ENCODE measurements around the gene DNAH11.
"Not testable (repeated sequence)": the region's sequence is repeated elsewhere in the genome, so short reads cannot be mapped to it uniquely, and the experiment has no call there.

DNAH11 gene, protein sequence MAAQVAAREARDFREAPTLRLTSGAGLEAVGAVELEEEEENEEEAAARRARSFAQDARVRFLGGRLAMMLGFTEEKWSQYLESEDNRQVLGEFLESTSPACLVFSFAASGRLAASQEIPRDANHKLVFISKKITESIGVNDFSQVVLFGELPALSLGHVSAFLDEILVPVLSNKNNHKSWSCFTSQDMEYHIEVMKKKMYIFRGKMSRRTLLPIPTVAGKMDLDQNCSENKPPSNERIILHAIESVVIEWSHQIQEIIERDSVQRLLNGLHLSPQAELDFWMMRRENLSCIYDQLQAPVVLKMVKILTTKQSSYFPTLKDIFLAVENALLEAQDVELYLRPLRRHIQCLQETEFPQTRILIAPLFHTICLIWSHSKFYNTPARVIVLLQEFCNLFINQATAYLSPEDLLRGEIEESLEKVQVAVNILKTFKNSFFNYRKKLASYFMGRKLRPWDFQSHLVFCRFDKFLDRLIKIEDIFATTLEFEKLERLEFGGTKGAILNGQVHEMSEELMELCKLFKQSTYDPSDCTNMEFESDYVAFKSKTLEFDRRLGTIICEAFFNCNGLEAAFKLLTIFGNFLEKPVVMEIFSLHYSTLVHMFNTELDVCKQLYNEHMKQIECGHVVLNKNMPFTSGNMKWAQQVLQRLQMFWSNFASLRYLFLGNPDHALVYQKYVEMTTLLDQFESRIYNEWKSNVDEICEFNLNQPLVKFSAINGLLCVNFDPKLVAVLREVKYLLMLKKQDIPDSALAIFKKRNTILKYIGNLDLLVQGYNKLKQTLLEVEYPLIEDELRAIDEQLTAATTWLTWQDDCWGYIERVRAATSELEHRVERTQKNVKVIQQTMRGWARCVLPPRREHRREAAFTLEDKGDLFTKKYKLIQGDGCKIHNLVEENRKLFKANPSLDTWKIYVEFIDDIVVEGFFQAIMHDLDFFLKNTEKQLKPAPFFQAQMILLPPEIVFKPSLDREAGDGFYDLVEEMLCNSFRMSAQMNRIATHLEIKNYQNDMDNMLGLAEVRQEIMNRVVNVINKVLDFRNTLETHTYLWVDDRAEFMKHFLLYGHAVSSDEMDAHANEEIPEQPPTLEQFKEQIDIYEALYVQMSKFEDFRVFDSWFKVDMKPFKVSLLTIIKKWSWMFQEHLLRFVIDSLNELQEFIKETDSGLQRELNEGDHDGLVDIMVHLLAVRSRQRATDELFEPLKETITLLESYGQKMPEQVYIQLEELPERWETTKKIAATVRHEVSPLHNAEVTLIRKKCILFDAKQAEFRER (N-terminal part only)

DNA sequence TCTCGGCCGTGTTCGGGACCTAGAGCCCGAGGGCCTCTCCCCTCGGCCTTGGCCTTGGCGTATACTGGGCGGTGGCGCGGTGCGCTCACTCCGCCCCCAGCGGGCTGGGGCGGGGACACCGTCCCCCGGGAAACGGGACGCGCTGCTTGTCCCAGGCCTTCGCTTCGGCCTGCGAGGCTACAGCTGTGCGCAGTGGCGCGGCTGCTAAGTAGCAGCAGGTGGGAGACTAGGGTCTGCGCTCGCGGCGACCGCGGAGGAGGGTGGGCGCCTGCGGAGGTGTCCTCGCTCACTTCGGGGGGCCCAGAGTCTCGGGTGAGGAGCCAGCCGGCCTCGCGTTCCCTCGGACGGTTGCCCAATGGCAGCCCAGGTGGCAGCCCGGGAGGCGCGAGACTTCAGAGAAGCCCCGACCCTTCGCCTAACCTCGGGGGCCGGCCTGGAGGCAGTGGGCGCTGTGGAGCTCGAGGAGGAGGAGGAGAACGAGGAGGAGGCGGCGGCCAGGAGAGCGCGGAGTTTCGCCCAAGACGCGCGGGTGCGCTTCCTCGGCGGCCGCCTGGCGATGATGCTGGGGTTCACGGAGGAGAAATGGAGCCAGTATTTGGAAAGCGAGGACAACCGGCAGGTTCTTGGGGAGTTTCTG lies at the start of gene DNAH11:
DNAH11 (plus strand) TSS at position 149 of the 637 bp plus-strand sequence; CDS start at position 356, 207 bp downstream.
- DNase-seq (ENCODE audit: low spot score), result no peak

DNA sequence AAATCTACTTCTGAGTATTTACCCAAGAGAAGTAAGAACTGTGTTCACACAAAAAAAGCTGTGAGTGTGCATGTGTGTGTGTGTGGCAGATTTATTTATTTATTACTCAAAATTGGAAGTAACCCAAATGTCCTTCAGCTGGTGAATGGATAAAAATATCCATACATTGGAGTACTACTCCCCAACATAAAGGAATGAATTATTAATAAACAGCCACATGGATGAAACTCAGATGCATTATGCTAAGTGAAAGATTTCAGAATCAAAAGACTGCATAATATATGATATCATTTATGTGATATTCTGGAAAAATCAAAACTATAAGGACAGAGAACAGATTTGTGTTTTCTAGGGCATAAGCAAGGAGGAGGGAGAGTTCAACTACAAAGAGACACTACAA lies 47.1 kb upstream of the DNAH11 start:
- no peak for DNase-seq (ENCODE audit: low spot score)

DNA sequence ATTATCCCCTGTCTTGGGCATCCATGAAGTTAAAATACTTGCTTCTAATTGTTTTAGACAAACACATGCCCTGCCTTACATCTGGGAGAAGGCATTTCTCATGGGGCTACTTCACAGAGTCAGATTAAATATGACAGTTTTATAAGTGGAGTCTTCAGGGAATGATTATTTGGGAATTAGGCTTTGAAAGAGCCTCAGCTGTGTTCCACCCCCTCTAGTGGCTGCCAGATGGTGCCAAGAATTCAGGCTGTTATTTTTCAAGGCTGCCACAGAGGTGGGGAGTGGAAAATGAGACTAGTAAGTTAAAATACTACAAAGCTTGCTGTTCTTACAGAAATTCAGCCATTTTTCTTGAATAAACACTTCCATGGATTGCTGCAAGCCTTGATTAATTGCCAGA lies 45.8 kb upstream of the DNAH11 start:
- DNase-seq (ENCODE audit: low spot score), result no peak

DNA sequence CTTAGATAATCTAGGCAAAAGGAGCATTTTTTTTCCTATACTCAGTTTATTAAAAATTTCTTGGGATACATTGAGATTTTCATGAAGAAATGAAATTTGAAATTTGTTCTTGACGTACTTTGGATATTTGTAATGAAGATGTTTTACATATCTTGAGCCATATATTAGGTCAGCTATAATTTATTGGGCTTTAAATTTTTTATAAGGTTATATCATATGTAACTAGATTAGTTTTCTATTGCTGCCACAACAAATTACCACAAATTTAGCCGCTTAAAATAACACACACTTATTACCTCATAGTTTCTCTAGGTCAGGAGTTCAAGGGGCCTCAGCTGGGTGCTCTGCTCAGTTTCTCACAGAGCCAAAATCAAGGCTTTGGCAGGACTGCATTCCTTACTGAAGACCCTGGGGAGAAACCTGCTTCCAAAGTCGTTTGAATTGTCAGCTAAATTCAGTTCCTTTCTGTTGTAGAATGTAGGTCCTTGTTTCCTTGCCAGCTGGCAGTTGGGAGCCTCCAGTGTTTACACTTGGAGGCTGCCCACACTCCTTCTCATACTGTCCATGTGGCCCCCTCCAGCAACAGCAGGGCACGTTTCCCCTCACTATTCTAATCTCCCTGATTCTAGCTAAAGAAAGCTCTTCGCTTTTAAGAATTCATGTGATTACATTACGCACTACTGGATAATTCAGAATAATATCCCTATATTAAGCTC lies 42.6 kb upstream of the DNAH11 start:
- DNase-seq (ENCODE audit: low spot score), result no peak

DNA sequence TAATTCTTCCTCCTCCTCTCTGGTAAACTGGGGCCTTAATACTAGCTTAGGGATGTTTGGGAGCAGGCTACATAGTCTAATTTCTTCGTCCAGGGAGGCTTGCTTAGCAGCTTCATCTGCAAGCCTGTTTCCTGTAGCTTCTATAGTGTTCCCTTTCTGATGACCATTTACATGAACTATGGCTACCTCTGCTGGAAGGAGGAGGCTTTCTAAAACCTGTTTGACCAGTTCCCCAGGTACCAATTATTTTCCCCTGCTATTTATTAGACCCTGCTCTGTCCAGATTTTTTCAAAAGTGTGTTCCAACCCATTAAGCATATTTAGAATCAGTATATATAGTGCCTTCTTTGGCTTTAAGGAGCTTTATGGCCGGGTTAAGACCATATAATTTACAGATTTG lies 38.8 kb upstream of the DNAH11 start:
- no peak for DNase-seq (ENCODE audit: low spot score)

DNA sequence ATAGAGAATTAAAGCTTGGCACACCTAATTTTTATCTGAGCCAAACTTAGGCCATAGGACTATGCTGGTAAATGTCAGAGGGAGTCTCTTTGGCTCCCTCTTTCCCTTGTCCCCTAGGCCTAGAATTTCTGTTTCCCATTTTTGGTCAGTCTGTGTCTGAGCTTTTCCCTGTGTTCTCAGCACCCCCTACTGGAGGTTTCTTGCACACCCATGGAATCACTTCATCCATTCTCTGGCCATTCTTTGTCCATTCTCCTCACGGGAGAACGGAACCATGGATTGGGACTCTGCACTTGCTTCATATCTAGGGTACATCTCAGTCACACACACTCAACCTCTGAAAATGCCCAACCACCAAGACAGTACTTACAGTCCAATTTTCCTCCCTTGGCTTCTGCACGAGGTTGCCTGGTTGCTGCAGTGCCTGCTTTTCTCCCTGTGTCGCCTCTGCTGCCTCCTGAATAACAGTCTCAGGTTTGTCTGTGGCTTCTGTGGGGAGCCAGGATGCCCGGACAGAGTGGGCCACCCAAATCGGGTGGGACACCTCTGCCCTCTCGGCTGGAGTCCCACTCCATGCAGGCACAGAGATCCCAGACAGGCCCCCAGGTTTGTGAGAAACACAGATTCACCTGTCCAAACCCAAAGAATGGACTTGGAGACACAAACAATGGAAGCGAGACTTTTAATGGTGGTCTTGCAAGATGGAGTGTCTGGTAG lies 35.1 kb upstream of the DNAH11 start:
- peak; percentile 67 for DNase-seq (ENCODE audit: low spot score)

DNA sequence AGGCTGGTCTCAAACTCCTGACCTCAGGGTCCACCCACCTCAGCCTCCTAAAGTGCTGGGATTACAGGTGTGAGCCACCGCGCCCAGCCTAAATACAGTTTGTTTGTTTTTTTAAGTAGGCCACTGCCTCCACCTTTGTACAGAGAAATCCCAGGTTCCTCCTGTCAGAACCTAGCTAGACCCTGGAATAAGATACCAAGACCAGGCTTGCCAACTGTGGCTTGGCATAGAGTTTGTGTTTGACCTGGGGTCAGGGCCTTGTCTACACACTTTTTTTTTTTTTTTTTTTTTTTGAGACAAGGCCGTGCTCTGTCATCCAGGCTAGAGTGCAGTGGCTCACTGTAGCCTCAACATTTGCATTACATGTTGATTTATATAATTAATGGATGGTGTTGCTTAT lies 34.3 kb upstream of the DNAH11 start:
- no peak for DNase-seq (ENCODE audit: low spot score)

DNA sequence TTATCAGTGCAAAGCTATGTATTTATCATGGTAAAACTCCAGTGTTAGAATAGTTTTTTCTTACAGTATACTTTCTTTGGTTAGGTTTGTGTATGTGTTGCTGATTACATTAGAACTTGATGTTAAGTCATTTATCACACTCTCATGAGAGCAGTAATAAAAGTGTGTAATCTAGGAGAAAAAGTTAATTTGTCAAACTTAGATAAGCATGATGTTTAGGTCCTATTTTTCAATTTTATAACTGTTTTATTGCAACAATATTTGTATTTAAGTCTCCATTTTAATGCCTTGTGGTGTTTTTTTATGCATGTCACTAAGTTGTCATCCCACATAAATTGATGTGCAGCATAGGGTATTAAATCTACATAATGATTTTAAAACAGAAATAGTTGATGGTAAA lies 28.8 kb upstream of the DNAH11 start:
- no peak for DNase-seq (ENCODE audit: low spot score)

DNA sequence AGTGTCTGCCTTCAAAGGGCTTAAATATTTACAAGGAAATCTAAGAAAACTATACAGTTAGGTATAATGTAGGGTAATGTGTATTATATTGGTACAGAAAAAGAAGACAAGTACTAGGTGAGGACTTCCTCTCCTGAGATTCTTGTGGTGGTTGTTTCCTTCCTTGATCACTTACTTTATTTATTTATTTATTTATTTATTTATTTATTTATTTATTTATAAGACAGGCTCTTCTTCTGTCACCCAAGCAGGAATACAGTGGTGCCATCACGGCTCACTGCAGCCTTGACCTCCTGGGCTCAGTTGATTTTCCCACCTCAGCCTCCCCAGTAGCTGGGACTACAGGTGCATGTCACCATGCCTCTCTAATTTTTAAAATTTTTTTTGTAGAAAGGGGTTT lies 18.2 kb upstream of the DNAH11 start:
- DNase-seq (ENCODE audit: low spot score), result no peak

DNA sequence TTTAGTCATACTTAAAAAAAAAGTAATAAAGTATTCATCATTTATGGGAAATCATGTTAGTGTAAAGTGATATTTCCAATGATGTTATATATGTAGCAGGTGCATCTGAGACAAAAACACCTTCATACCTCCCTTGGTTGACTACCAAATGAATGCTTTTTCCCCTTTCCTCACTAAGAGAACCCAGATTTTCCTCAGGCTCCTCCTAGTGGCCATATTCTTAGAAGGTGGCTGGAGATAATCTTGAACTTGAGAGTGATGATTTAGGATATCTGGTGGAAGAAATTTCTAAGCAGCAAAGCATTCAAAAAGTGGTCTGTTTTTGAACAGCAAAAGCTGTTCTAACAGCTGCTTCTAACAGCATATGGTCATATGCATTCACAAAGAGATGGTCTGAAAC lies 16.8 kb upstream of the DNAH11 start:
- peak; percentile 11 for DNase-seq (ENCODE audit: low spot score)

DNA sequence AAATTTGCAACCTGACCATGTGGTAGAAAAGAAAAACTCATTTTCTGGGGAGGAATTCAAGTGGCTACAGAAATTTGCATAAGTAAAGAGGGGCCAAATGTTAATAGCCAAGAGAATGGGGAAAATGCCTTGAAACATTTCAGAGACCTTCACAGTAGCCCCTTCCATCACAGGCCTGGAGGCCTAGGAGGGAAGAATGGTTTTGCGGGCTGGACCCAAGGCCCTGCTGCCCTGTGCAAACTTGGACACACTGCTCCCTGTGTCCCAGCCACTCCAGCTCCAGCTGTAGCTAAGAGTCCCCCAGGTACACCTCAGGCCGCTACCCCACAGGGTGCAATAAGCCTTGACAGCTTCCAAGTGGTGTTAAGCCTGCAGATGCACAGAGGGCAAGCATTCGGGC lies 16.4 kb upstream of the DNAH11 start:
- no peak for DNase-seq (ENCODE audit: low spot score)

DNA sequence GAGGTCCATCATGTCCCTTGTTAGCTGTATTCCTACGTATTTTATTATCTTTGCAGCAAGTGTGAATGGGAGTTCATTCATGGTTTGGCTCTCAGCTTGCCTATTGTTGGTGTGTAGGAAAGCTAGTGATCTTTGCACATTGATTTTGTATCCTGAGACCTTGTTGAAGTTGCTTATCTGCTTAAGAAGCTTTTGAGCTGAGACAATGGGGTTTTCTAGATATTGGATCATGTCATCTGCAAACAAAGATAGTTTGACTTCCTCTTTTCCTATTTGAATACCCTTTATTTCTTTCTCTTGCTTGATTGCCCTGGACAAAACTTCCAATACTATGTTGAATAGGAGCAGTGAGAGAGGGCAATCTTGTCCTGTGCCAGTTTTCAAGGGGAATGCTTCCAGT lies 10.4 kb upstream of the DNAH11 start:
- not testable (repeated sequence) for DNase-seq (ENCODE audit: low spot score)

DNA sequence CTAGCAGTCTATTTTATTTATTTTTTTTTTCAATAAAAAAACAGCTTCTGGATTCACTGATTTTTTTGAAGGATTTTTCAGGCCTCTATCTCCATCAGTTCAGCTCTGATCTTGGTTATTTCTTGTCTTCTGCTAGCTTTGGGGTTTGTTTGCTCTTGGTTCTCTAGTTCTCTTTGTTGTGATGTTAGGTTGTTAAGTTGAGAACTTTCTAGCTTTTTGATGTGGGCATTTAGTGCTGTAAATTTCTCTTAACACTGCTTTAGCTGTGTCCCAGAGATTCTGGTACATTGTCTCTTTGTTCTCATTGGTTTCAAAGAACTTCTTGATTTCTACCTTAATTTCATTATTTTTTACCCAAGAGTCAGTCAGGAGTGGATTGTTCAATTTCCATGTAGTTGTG lies 9.2 kb upstream of the DNAH11 start:
- not testable (repeated sequence) for DNase-seq (ENCODE audit: low spot score)

DNA sequence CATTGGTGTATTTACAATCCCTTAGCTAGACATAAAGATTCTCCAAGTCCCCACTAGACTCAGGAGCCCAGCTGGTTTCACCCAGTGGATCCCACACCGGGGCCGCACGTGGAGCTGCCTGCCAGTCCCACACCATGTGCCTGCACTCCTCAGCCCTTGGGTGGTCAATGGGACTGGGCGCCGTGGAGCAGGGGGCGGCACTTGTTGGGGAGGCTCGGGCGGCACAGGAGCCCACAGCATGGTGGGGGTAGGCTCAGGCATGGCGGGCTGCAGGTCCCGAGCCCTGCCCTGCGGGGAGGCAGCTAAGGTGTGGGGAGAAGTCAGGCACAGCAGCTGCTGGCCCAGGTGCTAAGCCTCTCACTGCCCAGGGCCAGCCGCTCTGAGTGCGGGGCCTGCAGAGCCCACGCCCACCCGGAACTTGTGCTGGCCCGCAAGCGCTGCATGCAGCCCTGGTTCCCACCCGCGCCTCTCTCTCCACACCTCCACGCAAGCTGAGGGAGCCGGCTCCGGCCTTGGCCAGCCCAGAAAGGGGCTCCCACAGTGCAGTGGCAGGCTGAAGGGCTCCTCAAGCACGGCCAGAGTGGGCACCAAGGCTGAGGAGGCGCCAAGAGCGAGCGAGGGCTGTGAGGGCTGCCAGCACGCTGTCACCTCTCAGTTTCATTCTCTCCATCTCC lies 6.3 kb upstream of the DNAH11 start:
- DNase-seq (ENCODE audit: low spot score), result not testable (repeated sequence)

DNA sequence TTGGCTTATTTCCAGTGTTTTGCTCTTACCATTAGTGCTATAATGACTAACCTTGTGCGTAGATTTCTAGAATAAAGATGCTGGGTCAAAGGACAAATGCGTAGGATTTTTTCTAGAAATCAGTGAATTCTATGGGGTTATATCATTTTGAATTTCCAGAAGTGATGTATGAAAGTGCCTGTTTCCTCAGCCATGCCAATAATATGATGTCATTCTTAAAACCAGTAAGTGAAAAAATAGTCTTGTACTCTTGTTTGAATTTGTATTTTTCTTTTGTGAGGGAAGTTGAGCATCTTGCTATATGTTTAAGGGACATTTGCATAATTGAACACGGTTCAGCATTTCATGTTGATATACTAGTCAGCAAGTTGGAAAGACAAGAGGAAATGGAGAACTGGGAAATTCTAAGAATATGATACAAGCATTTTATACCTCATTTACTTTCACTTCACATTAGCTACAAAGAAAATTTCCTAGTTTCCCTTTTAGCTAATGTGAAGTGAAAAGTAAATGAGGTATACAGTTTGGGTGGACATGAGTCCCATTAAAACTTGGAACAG lies 3.8 kb upstream of the DNAH11 start:
- DNase-seq (ENCODE audit: low spot score), result no peak

DNA sequence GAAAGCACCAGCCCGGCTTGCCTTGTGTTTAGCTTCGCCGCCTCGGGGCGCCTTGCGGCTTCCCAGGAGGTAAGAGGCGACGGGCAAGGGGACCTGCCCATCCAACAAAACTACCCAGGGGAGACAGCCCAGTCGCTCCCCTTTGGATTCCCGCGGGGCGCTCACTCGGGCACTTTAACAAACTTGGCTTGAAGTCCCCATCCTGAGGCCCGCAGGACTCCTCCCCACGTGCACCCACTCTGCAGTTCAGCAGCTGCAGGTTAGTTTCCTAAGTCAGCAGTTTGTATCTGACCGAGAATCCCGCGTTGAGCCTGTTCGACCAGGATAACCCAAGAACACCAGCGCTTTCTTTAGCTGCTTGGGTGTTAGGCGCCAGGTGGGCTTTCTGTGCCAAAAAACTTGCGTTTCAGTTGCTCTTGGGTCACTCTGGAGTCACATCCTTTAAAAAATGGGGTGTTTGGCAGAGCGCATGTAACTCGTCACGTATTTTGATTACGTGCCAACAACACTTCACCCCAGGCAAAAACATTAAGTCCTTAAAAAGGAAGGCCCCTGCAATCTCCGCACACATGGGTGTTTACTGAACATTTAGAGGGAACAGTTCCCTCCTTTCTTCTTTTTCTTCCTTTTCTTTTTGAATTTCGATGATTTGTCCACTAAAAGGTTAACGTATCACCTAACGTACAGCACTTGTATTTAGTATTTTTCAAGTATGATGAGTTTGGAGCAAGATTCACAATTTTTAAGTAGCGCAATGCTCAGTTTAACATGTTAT lies 876 bp downstream of the DNAH11 start:
- no peak for DNase-seq (ENCODE audit: low spot score)

DNA sequence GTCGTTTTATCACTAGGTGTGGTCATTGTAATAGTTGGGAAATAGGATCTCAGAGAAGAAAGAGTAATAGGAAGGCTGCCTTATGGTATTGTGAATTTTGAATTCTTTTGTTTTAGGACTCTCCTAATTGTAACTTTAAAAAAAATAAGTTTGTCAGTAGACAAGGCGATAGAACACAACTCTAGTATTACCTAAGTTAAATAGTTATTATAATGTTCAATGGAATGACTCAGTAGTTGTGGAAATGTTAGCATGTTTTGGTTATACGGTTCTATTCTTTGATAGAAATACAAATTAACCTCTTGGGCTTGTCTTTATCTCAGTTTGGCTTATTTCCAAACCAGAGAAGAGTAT lies 1.4 kb downstream of the DNAH11 start:
- no peak for DNase-seq (ENCODE audit: low spot score)

DNA sequence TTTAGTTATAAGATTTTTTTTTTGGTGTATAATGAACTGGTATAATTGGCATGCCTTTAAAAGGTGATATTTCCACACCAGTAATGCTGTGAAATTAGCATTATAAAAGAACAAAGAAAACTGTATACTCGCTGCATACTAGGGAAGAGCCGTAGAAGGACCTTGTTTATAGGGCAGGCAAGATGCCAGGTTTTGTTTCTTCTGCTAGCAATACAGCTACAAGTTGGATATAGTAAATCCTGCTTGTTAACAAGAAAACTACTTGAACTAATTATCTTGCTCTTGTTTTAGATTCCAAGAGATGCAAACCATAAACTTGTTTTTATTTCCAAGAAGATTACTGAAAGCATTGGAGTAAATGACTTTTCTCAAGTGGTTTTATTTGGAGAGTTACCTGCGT lies 1.9 kb downstream of the DNAH11 start:
- DNase-seq (ENCODE audit: low spot score), result no peak

DNA sequence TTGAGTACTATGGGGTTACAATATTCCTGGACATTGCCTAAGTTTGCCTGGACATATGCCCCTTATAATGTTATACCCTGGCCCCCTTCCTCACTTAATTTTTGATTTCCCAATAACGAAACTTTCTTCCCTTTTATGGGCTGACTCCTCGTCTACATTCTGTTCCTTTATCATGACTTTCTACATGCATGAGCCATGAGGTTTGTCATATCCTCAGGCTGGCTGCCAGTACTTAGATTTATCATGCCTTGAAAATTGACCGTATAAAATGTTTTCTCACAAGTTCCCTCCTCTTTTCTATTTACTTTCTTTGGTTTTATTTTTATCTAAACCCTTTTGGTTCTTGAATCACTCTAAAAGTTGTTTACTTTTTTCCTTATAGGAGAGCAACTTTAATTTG lies 4.7 kb downstream of the DNAH11 start:
- DNase-seq (ENCODE audit: low spot score), result no peak

Measured in pons (tissue), 1 donor.